Small intestine (tissue), 7 donors: ENCODE results near the gene SPIN1. TPM values are rescaled to one million over a fixed set of nuclear protein-coding genes. Genes with fewer than 3 reads are reported as not detected.
A peak's percentile ranks its signal among the peaks of the same experiment; 100 is the strongest.

Experiments used
- DNase-seq, 2 donors: peaks; one replicate each; pipeline versions ENCODE4 v3.0.0 to v3.0.0-alpha.2; 2013
- FAIRE-seq: peaks from 2 replicates; lab custom pipeline; 2012; peaks lifted over from hg19 to GRCh38; lab: Jason Lieb, UNC
- H3K27ac ChIP-seq, 3 donors: one replicate each; pipeline ENCODE4 v1.5.1; 2013; ENCODE audit warnings: low read length in 2 of 3, mild to moderate bottlenecking in 2 of 3, control low read depth in 1 of 3, inconsistent platforms in 1 of 3, low read depth in 1 of 3, moderate library complexity in 1 of 3
- H3K27me3 ChIP-seq, 3 donors: one replicate each; pipeline ENCODE4 v1.6.1; 2013; ENCODE audit warnings: low read length in 3 of 3, inconsistent platforms in 1 of 3; ENCODE audit not compliant: control insufficient read depth in 3 of 3, insufficient read depth in 3 of 3
- H3K36me3 ChIP-seq, 3 donors: one replicate each; pipeline ENCODE4 v1.6.1; 2013; ENCODE audit warnings: low read length in 3 of 3, inconsistent platforms in 1 of 3, low read depth in 1 of 3, mild to moderate bottlenecking in 1 of 3, moderate library complexity in 1 of 3; ENCODE audit not compliant: control insufficient read depth in 3 of 3, insufficient read depth in 2 of 3
- H3K4me1 ChIP-seq, 3 donors: one replicate each; pipeline ENCODE4 v1.6.1; 2013; ENCODE audit warnings: low read length in 2 of 3, inconsistent platforms in 1 of 3, low read depth in 1 of 3, mild to moderate bottlenecking in 1 of 3, moderate library complexity in 1 of 3; ENCODE audit not compliant: control insufficient read depth in 3 of 3, insufficient read depth in 2 of 3
- H3K4me3 ChIP-seq, 3 donors: one replicate each; pipeline ENCODE4 v1.5.1; 2013; ENCODE audit warnings: low read length in 3 of 3, control low read depth in 1 of 3, inconsistent platforms in 1 of 3, low read depth in 1 of 3, mild to moderate bottlenecking in 1 of 3, moderate library complexity in 1 of 3
- H3K9me3 ChIP-seq, 2 donors: one replicate each; pipeline ENCODE4 v1.6.1; 2013; ENCODE audit warnings: low read depth in 1 of 2, low read length in 1 of 2; ENCODE audit not compliant: control insufficient read depth in 2 of 2, insufficient read depth in 1 of 2
- WGBS, 3 donors: extraction: QIAGEN DNeasy Blood & Tissue Kit; methylation state at CpG; one replicate each; pipeline ENCODE4 v1.1.7; 2013; 5-methylcytosine and 5-hydroxymethylcytosine counted together
- polyA plus RNA-seq, 4 donors: library from polyadenylated mRNA; stranded (reverse) in 3 of 4; unstranded in 1 of 4; fragments of 200-250 nt in 3 of 4; fragments of 120-200 nt in 1 of 4; gene quantifications; one replicate each; pipeline versions ENCODE4 v1.2.1 to v1.2.3, GENCODE V29; 2013
- donor health status: healthy with polysubstance abuse.
- donor health status: control.
- donor health status: control.
- donor health status: Bipolar disorder and iron deficiency.
- donor health status: healthy.

The SPIN1 gene
- polyA plus RNA-seq, 4 donors, result 22.1 to 82.1 (median 24.3) TPM

GRCh38 chr9:88406051-88406450 lies 17.8 kb downstream of the SPIN1 start:
- Histone ChIP-seq H3K9me3 (no peaks in the 10 kb centered on the region), H3K4me3 (no peak overlapping the region), H3K27ac (no peak overlapping the region), H3K4me1 (no peaks in the 10 kb centered on the region), H3K36me3 (peaks cover 0 to 6% (median 0%) of the 10 kb centered on the region in 3 donors), H3K27me3 (no peaks in the 10 kb centered on the region)
- 92 to 95% (median 94%) methylated on average over 7 of the region's 7 CpGs for WGBS, 3 donors
- DNase-seq (no peak), FAIRE-seq (no peak)

- no peaks in the 10 kb centered on the region for H3K4me1 ChIP-seq
- WGBS, 3 donors, result 92 to 100% (median 94%) methylated on average over 4 of the region's 4 CpGs
- no peaks in the 10 kb centered on the region for H3K27me3 ChIP-seq
- no peak overlapping the region for H3K4me3 ChIP-seq
- H3K36me3 ChIP-seq, result peaks cover 0 to 25% (median 2%) of the 10 kb centered on the region in 3 donors
- peaks cover 0 to 35% of the 10 kb centered on the region in 2 donors for H3K9me3 ChIP-seq
- FAIRE-seq (no peak), DNase-seq (no peak)
- no peak overlapping the region for H3K27ac ChIP-seq
These were observed 23.2 kb downstream of the SPIN1 start for GRCh38 chr9:88411471-88411870.

GRCh38 chr9:88414298-88414697 lies 26.1 kb downstream of the SPIN1 start:
- Histone ChIP-seq H3K36me3 (peaks cover 2 to 30% (median 3%) of the 10 kb centered on the region in 3 donors), H3K4me1 (no peaks in the 10 kb centered on the region), H3K4me3 (no peak overlapping the region), H3K9me3 (peaks cover 2 to 42% of the 10 kb centered on the region in 2 donors), H3K27me3 (no peaks in the 10 kb centered on the region), H3K27ac (no peak overlapping the region)
- FAIRE-seq (no peak), DNase-seq (no peak)
- WGBS, 3 donors, result 98 to 100% (median 99%) methylated on average over 2 of the region's 2 CpGs

GRCh38 chr9:88418025-88418424 lies 29.8 kb downstream of the SPIN1 start:
- no peaks in the 10 kb centered on the region for H3K4me1 ChIP-seq
- no peak overlapping the region for H3K27ac ChIP-seq
- no peaks in the 10 kb centered on the region for H3K27me3 ChIP-seq
- no peak overlapping the region for H3K4me3 ChIP-seq
- WGBS, 3 donors, result 87 to 92% (median 88%) methylated on average over 4 of the region's 4 CpGs
- FAIRE-seq (no peak), DNase-seq (no peak)
- peaks cover 0 to 29% (median 6%) of the 10 kb centered on the region in 3 donors for H3K36me3 ChIP-seq
- peaks cover 3 to 43% of the 10 kb centered on the region in 2 donors for H3K9me3 ChIP-seq

- H3K27me3 ChIP-seq, result no peaks in the 10 kb centered on the region
- no peak overlapping the region for H3K4me3 ChIP-seq
- DNase-seq (no peak), FAIRE-seq (no peak)
- H3K27ac ChIP-seq, result no peak overlapping the region
- H3K4me1 ChIP-seq, result no peaks in the 10 kb centered on the region
- WGBS, 3 donors, result 85 to 89% (median 87%) methylated on average over 7 of the region's 7 CpGs
- peaks cover 3 to 34% of the 10 kb centered on the region in 2 donors for H3K9me3 ChIP-seq
- peaks cover 0 to 32% (median 6%) of the 10 kb centered on the region in 3 donors for H3K36me3 ChIP-seq
These were observed 30.7 kb downstream of the SPIN1 start for GRCh38 chr9:88418715-88419540.

GRCh38 chr9:88420227-88420626 lies 32.0 kb downstream of the SPIN1 start:
- WGBS, 3 donors, result 90 to 99% (median 97%) methylated on average over 7 of the region's 7 CpGs
- DNase-seq (no peak), FAIRE-seq (no peak)
- Histone ChIP-seq H3K36me3 (peaks cover 0 to 29% (median 8%) of the 10 kb centered on the region in 3 donors), H3K27me3 (no peaks in the 10 kb centered on the region), H3K27ac (no peak overlapping the region), H3K9me3 (peaks cover 3 to 28% of the 10 kb centered on the region in 2 donors), H3K4me1 (no peaks in the 10 kb centered on the region), H3K4me3 (no peak overlapping the region)

GRCh38 chr9:88421348-88421747 lies 33.1 kb downstream of the SPIN1 start:
- Histone ChIP-seq H3K27ac (no peak overlapping the region), H3K36me3 (peaks cover 0 to 26% (median 8%) of the 10 kb centered on the region in 3 donors), H3K4me1 (no peaks in the 10 kb centered on the region), H3K27me3 (no peaks in the 10 kb centered on the region), H3K9me3 (peaks cover 3 to 22% of the 10 kb centered on the region in 2 donors), H3K4me3 (no peak overlapping the region)
- no peak for FAIRE-seq
- DNase-seq, result no peak
- WGBS, 3 donors, result 95 to 97% (median 97%) methylated on average over 5 of the region's 5 CpGs

- Histone ChIP-seq H3K9me3 (peaks cover 0 to 7% of the 10 kb centered on the region in 2 donors), H3K4me1 (no peaks in the 10 kb centered on the region), H3K27me3 (no peaks in the 10 kb centered on the region), H3K27ac (peak overlapping the region in 1 of 3 donors; percentile 54), H3K4me3 (no peak overlapping the region), H3K36me3 (peaks cover 0 to 29% (median 5%) of the 10 kb centered on the region in 3 donors)
- WGBS, 3 donors, result 73 to 89% (median 88%) methylated on average over 9 to 10 of the region's 10 CpGs
- no peak for DNase-seq
- FAIRE-seq, result no peak
These were observed 37.3 kb downstream of the SPIN1 start for GRCh38 chr9:88425538-88425950.
